Measurements from ENCODE around the gene MREG.

MREG gene

DNA sequence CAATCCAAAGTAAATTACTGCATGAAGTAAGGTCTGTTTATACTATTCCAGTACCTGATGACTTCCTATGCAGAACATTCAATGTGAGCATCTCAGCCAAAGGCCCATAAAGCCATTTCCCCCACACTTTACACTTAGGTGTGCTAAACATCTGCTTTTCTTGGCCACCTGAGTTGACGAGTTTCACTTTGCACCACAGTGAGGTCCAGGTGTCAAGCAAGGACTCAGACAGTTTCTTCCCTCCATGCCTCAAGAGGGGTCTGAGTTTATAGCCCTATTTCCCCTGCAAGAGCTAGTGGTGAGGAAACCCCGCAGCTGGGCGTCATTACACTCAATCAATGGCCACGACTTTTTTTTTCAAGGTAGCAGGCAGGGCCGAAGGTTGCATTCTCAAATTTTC is 107.7 kb downstream of the MREG start:
- no peak overlapping the region for H3K4me3 ChIP-seq (ENCODE audit: low read depth, low read length)
- no peak for TF ChIP-seq CTCF (IDR thresholded peaks at IDR 0.05; ENCODE audit: control insufficient read depth, extremely low read depth, insufficient read depth)
- DNase-seq (ENCODE audit: low read depth), result no peak

- no peak for DNase-seq (ENCODE audit: low read depth)
- H3K4me3 ChIP-seq (ENCODE audit: low read depth, low read length), result no peak overlapping the region
- no peak for TF ChIP-seq CTCF (IDR thresholded peaks at IDR 0.05; ENCODE audit: control insufficient read depth, extremely low read depth, insufficient read depth)
Observed at GRCh38 chr2:215904101-215904500, 109.2 kb downstream of the MREG start.

DNA sequence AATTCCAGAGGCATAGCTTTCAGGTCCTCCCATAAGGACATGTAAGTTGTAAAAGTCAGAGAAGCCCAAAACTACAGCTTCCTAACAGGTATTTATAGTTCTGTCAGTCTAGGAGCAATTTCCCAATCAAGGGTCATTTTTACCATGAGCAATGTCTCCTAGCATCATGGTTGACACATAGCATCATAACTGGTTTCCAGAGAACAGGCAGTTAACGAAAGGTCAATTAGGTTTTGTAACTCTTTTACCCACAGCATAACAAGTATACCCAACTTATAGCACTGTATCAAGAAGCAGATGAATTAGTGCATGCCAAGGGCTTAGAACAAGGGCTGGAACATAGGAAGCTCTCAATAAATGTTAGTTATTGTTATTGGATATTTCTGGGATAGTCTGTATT is 110.1 kb downstream of the MREG start:
- no peak for DNase-seq (ENCODE audit: low read depth)
- no peak for TF ChIP-seq CTCF (IDR thresholded peaks at IDR 0.05; ENCODE audit: control insufficient read depth, extremely low read depth, insufficient read depth)
- no peak overlapping the region for H3K4me3 ChIP-seq (ENCODE audit: low read depth, low read length)

GRCh38 chr2:215901796-215902195 is 111.6 kb downstream of the MREG start:
- H3K4me3 ChIP-seq (ENCODE audit: low read depth, low read length), result no peak overlapping the region
- no peak for TF ChIP-seq CTCF (IDR thresholded peaks at IDR 0.05; ENCODE audit: control insufficient read depth, extremely low read depth, insufficient read depth)
- no peak for DNase-seq (ENCODE audit: low read depth)

- no peak for DNase-seq (ENCODE audit: low read depth)
- TF ChIP-seq CTCF (IDR thresholded peaks at IDR 0.05; ENCODE audit: control insufficient read depth, extremely low read depth, insufficient read depth), result no peak
- no peak overlapping the region for H3K4me3 ChIP-seq (ENCODE audit: low read depth, low read length)
Observed at GRCh38 chr2:215900843-215901242, 112.5 kb downstream of the MREG start.

GRCh38 chr2:215900203-215900611 is 113.1 kb downstream of the MREG start:
- no peak for TF ChIP-seq CTCF (IDR thresholded peaks at IDR 0.05; ENCODE audit: control insufficient read depth, extremely low read depth, insufficient read depth)
- DNase-seq (ENCODE audit: low read depth), result no peak
- H3K4me3 ChIP-seq (ENCODE audit: low read depth, low read length), result no peak overlapping the region
